ENCODE results near the gene FCGBP.
A peak's percentile ranks its signal among the peaks of the same experiment; 100 is the strongest.
"Not testable (repeated sequence)": the region's sequence is repeated elsewhere in the genome, so short reads cannot be mapped to it uniquely, and the experiment has no call there.

Gene FCGBP

GRCh38 chr19:39934584-39935363 lies at the start of gene FCGBP:
Gene FCGBP, minus strand, starts transcription at chr19:39934634.
- no peak for DNase-seq

DNA sequence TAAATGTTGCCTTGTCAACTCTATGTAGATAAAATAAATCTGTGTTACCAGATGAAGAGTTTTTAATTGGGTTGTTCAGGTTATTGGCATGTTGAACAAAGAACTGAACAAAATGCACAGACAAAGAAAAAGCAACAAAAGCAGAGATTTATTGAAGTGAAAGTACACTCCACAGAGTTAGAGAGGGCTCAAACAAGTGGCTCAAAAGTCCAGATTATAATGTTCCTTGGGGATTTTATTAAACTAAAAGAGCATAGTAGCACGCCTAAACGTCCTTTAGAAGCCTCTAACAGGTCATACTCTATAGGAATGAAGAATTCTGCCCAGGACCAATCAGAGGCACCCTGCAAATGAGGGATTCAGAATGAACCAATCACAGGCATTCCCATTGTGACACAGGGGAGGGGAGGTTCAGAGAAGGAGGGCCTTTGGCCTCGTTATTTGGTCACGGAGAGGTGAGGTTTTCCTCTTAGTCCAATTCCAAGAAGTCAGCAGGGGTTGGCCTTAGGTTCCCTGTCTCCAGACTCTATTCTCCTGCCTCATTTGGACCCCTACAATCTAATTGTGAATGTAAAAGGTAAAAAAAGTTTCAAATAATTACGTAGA lies 49.4 kb upstream of the FCGBP start:
- no peak for DNase-seq

DNA sequence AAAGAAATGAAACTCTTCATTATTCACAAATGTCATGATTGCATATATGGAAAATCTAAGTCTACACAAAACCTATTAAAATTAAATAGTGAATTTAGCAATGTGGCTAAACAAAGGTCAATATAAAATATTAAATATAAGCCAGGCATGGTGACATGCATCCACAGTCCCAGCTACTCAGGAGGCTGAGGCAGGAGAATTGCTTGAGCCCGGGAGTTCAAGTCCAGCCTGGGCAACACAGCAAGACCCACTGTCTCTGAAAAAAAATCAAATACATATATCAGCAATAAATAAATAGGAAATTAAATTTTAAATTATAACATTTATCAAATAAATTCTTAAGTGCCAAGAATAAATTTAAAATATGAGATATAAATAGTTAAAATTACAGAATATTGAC lies 48.4 kb upstream of the FCGBP start:
- no peak for DNase-seq

GRCh38 chr19:39974377-39975155 lies 40.1 kb upstream of the FCGBP start:
- DNase-seq = no peak

- no peak for DNase-seq
These were observed 37.1 kb upstream of the FCGBP start for GRCh38 chr19:39971380-39972035.

GRCh38 chr19:39970675-39971379 lies 36.4 kb upstream of the FCGBP start, which contains the start of gene PSMC4:
Gene PSMC4, plus strand, starts transcription at chr19:39971165. Its CDS starts 38 bp downstream, at chr19:39971203.
- peak; percentile 99 for DNase-seq

- DNase-seq = no peak
These were observed 35.9 kb upstream of the FCGBP start for GRCh38 chr19:39970425-39970674.

GRCh38 chr19:39969681-39970424 lies 35.4 kb upstream of the FCGBP start:
- DNase-seq = peak; percentile 42

GRCh38 chr19:39969266-39969665 lies 34.8 kb upstream of the FCGBP start:
- DNase-seq = no peak

- DNase-seq = no peak
These were observed 34.4 kb upstream of the FCGBP start for GRCh38 chr19:39968789-39969188.

DNA sequence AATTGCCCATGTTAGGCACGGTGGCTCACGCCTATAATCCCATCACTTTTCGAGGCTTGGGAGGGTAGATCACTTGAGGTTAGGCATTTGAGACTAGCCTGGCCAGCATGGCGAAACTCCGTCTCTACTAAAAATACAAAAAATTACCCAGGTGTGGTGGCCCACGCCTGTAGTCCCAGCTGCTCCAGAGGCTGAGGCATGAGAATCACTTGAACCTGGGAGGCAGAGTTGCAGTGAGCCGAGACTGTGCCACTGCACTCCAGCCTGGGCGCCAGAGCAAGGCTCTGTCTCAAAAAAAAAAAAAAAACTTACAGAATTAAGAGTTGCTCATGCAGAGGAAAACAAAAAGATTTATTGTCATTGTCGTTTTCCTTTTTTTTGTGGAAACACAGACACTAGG lies 33.1 kb upstream of the FCGBP start:
- no peak for DNase-seq

GRCh38 chr19:39966617-39967016 lies 32.2 kb upstream of the FCGBP start:
- no peak for DNase-seq

DNA sequence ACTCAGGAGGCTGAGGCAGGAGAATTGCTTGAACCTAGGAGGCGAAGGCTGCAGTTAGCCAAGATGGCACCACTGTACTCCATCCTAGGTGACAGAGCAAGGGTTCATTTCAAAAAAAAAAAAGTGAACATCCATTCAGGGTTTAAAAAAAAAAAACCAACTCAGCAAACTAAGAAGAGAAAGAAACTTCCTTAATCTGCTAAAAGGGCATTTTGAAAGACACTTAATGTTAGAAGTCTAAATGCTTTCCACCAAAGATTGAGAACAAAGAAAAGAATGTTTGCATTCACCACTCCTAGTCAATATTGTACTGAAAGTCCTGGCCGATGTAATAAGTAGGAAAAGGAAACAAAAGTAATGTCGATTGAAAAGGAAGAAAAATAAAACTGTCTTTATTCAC lies 29.5 kb upstream of the FCGBP start:
- DNase-seq = no peak

DNA sequence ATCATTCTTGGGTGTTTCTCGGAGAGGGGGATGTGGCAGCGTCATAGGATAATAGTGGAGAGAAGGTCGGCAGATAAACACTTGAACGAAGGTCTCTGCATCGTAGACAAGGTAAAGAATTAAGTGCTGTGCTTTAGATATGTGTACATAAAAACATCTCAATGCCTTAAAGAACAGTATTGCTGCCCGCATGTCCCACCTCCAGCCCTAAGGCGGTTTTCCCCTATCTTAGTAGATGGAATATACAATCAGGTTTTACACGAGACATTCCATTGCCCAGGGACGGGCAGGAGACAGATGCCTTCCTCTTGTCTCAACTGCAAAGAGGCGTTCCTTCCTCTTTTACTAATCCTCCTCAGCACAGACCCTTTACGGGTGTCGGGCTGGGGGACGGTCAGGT lies 25.0 kb upstream of the FCGBP start:
- DNase-seq = not testable (repeated sequence)

DNA sequence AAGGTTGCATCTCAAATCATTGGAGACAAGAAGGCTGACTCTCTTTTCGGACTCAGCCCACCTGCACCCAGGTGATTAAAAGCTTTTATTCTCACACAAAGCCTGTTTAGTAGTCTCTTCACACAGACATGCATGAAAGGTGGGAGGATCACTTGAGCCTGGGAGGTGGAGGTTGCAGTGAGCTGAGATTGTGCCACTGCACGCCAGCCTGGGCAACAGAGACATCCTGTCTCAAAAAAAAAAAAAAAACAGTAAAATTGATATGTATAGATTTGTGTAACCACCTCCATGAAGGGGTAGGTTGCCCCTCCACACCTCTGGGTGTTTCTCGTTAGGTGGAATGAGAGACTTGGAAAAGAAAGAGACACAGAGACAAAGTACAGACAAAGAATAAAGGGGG lies 24.5 kb upstream of the FCGBP start:
- peak; percentile 53 for DNase-seq

- DNase-seq = not testable (repeated sequence)
These were observed 23.5 kb upstream of the FCGBP start for GRCh38 chr19:39957886-39958285.

DNA sequence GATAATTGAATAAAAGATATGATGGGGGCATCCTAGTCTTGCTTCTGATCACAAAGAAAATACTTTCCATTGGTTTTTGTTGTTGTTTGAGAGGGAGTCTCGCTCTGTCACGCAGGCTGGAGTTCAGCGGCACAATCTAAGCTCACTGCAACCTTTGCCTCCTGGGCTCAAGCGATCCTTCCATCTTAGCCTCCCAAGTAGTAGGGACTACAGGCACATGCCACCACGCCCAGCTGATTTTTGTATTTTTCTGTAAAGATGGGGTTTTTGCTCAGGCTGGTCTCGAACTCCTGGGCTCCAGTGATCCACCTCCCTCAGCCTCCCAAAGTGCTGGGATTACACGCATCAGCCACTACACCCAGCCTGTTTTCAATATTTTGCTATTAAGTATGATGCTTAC lies 19.5 kb upstream of the FCGBP start:
- DNase-seq = peak; percentile 35

DNA sequence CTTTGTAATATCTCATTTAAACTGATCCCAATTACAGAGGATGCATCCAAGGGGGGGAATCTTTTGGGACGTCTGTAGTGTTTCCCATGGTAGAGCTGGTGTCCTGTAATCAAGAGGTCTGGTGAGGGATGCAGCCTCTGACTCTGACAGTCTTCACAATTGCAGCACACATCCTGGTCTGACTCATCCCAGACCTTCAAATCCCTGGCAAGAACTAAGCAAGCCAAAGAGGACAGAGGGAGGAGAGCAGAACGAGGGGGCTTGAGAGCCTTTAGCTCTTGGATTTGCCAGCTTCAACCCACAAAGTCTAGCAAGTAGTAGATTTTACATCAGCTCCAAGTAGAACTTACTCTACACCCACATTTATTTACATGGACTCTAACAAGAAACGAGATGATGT lies 17.3 kb upstream of the FCGBP start:
- peak; percentile 31 for DNase-seq

GRCh38 chr19:39951065-39951650 lies 16.7 kb upstream of the FCGBP start:
- no peak for DNase-seq

DNA sequence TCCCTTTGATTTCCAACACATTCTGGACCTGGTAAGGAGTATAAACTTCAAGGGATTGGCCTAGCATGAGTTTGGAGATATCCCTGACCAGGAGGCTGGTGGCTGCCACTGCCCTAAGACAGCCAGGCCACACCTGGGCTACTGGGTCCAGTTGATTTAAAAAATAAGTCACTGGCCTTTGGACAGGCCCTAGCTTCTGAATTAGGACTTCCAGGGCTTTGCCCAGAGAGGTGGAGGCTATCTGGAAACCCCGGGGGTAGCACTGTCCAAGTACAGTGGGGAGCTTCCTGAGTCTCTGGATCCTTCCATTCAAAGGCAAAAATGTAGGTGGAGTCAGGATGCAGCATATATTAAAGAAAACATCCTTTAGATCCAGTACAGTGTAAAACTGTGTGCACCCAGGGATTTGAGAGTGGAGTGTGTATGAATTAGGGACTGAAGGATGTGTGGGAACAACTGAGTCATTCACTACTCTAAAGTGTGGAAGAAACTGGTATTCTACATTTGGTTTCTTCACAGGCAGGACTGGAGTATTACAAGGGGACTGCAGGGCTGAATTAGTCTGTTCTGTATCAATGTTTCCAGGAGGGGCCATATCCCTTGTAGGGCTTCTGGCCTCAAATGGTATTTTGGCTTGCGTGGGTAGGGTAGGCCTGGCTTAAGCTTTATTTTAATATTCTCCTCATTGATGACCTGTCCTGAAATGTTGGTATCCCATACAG lies 14.8 kb upstream of the FCGBP start:
- no peak for DNase-seq

DNA sequence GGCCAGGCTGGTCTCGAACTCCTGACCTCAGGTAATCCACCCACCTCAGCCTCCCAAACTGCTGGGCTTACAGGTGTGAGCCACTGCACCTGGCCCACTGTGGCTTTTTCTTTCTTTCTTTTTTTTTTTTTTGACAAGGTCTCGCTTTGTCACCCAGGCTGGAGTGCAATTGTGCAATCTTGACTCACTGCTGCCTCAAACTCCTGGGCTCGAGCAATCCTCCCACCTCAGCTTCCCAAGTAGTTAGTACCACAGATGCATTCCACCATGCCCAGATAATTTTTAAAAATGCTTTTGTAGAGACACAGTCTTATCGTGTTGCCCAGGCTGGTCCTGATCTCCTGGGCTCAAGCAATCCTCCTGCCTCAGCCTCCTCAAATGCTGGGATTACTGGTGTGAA lies 12.1 kb upstream of the FCGBP start:
- no peak for DNase-seq

Measured in CD4-positive, alpha-beta T cell treated with Interleukin-17A for 4 hours (primary cell).